Memory B cell (primary cell): ENCODE results near the gene RHBDF1.

ENCODE experiments used
- ATAC-seq: fragments of 150-1000 bp; cut with Tn5 transposase; 2 replicates; pipeline ENCODE4 v1.10.0; 2021; ENCODE audit warnings: low read depth, mild to moderate bottlenecking, moderate library complexity
- DNase-seq, 2 donors: peaks; one replicate each; pipeline ENCODE4 v3.0.0; 2022; ENCODE audit warnings: low spot score in 2 of 2
- H3K27ac Mint-ChIP-seq: one replicate; pipeline ENCODE4 v1.8.0; 2022; ENCODE audit warnings: mild to moderate bottlenecking, moderate library complexity, mixed read lengths
- H3K27me3 Mint-ChIP-seq: one replicate; pipeline ENCODE4 v1.8.0; 2022; ENCODE audit warnings: mixed read lengths
- H3K36me3 Mint-ChIP-seq: one replicate; pipeline ENCODE4 v1.8.0; 2022; ENCODE audit warnings: mild to moderate bottlenecking, mixed read lengths
- H3K4me1 Mint-ChIP-seq: one replicate; pipeline ENCODE4 v1.8.0; 2022; ENCODE audit warnings: mixed read lengths
- H3K4me3 Mint-ChIP-seq: one replicate; pipeline ENCODE4 v1.8.0; 2022; ENCODE audit warnings: mild to moderate bottlenecking, moderate library complexity, mixed read lengths
- H3K9me3 Mint-ChIP-seq: one replicate; pipeline ENCODE4 v1.8.0; 2022; ENCODE audit warnings: mixed read lengths

The RHBDF1 gene

GRCh38 chr16:104928-105327 lies 32.5 kb upstream of the RHBDF1 start:
- peaks cover 4% of the 10 kb centered on the region for H3K36me3 Mint-ChIP-seq
- H3K9me3 Mint-ChIP-seq = no peaks in the 10 kb centered on the region
- peaks cover 5% of the 10 kb centered on the region for H3K4me1 Mint-ChIP-seq
- no peak overlapping the region for H3K27ac Mint-ChIP-seq
- ATAC-seq (no peak), DNase-seq (no peak)
- no peak overlapping the region for H3K4me3 Mint-ChIP-seq
- H3K27me3 Mint-ChIP-seq = no peaks in the 10 kb centered on the region

- Mint-ChIP-seq H3K4me3 (no peak overlapping the region), H3K4me1 (peaks cover 5% of the 10 kb centered on the region), H3K9me3 (no peaks in the 10 kb centered on the region), H3K27ac (no peak overlapping the region), H3K36me3 (peaks cover 4% of the 10 kb centered on the region), H3K27me3 (no peaks in the 10 kb centered on the region)
- ATAC-seq (no peak), DNase-seq (no peak)
Observed at GRCh38 chr16:104355-104754, 31.9 kb upstream of the RHBDF1 start.

GRCh38 chr16:102060-102855 lies 29.8 kb upstream of the RHBDF1 start:
- H3K9me3 Mint-ChIP-seq = no peaks in the 10 kb centered on the region
- H3K27ac Mint-ChIP-seq = no peak overlapping the region

GRCh38 chr16:101586-101985 lies 29.2 kb upstream of the RHBDF1 start:
- Mint-ChIP-seq H3K27ac (no peak overlapping the region), H3K9me3 (no peaks in the 10 kb centered on the region), H3K4me3 (no peak overlapping the region), H3K4me1 (peaks cover 6% of the 10 kb centered on the region), H3K27me3 (no peaks in the 10 kb centered on the region), H3K36me3 (peaks cover 4% of the 10 kb centered on the region)
- no peak for DNase-seq
- no peak for ATAC-seq

More at GRCh38 chr16:102060-102855, 29.8 kb upstream of the RHBDF1 start:
- no peak for ATAC-seq
- peaks cover 4% of the 10 kb centered on the region for H3K36me3 Mint-ChIP-seq
- H3K27me3 Mint-ChIP-seq = no peaks in the 10 kb centered on the region
- no peak for DNase-seq
- H3K4me1 Mint-ChIP-seq = peaks cover 7% of the 10 kb centered on the region
- H3K4me3 Mint-ChIP-seq = no peak overlapping the region

- peaks cover 3% of the 10 kb centered on the region for H3K36me3 Mint-ChIP-seq
- H3K9me3 Mint-ChIP-seq = no peaks in the 10 kb centered on the region
- H3K4me3 Mint-ChIP-seq = no peak overlapping the region
- no peaks in the 10 kb centered on the region for H3K27me3 Mint-ChIP-seq
- H3K4me1 Mint-ChIP-seq = peaks cover 6% of the 10 kb centered on the region
- no peak for DNase-seq
- ATAC-seq = no peak
- H3K27ac Mint-ChIP-seq = no peak overlapping the region
Observed at GRCh38 chr16:100989-101388, 28.6 kb upstream of the RHBDF1 start.

GRCh38 chr16:97822-98221 lies 25.4 kb upstream of the RHBDF1 start:
- DNase-seq = no peak
- Mint-ChIP-seq H3K4me3 (no peak overlapping the region), H3K27me3 (no peaks in the 10 kb centered on the region), H3K4me1 (peaks cover 6% of the 10 kb centered on the region), H3K9me3 (no peaks in the 10 kb centered on the region), H3K27ac (no peak overlapping the region), H3K36me3 (peaks cover 6% of the 10 kb centered on the region)
- ATAC-seq = no peak

- peaks cover 3% of the 10 kb centered on the region for H3K36me3 Mint-ChIP-seq
- DNase-seq (peak; percentile 93 to 95), ATAC-seq (peak; percentile 98)
- no peak overlapping the region for H3K4me3 Mint-ChIP-seq
- H3K27ac Mint-ChIP-seq = no peak overlapping the region
- no peaks in the 10 kb centered on the region for H3K9me3 Mint-ChIP-seq
- no peaks in the 10 kb centered on the region for H3K27me3 Mint-ChIP-seq
- H3K4me1 Mint-ChIP-seq = peaks cover 6% of the 10 kb centered on the region
Observed at GRCh38 chr16:96935-97381, 24.5 kb upstream of the RHBDF1 start.

- DNase-seq (no peak), ATAC-seq (no peak)
- Mint-ChIP-seq H3K9me3 (no peaks in the 10 kb centered on the region), H3K27ac (peak overlapping the region; percentile 55), H3K4me1 (peaks cover 6% of the 10 kb centered on the region), H3K27me3 (no peaks in the 10 kb centered on the region), H3K4me3 (no peak overlapping the region), H3K36me3 (peaks cover 3% of the 10 kb centered on the region)
Observed at GRCh38 chr16:94918-95265, 22.5 kb upstream of the RHBDF1 start.

GRCh38 chr16:92431-93339 lies 20.3 kb upstream of the RHBDF1 start:
- H3K36me3 Mint-ChIP-seq = peaks cover 3% of the 10 kb centered on the region

GRCh38 chr16:91484-91883 lies 19.1 kb upstream of the RHBDF1 start:
- no peak for DNase-seq
- no peak for ATAC-seq
- Mint-ChIP-seq H3K9me3 (no peaks in the 10 kb centered on the region), H3K36me3 (peaks cover 3% of the 10 kb centered on the region), H3K4me3 (no peak overlapping the region), H3K27me3 (no peaks in the 10 kb centered on the region), H3K27ac (no peak overlapping the region), H3K4me1 (no peaks in the 10 kb centered on the region)

More at GRCh38 chr16:92431-93339, 20.3 kb upstream of the RHBDF1 start:
- Mint-ChIP-seq H3K4me3 (no peak overlapping the region), H3K4me1 (peaks cover 6% of the 10 kb centered on the region), H3K27ac (no peak overlapping the region), H3K27me3 (no peaks in the 10 kb centered on the region), H3K9me3 (no peaks in the 10 kb centered on the region)
- DNase-seq (no peak), ATAC-seq (no peak)

GRCh38 chr16:89391-90302 lies 17.2 kb upstream of the RHBDF1 start:
- H3K27ac Mint-ChIP-seq = no peak overlapping the region
- DNase-seq = no peak

GRCh38 chr16:88613-89012 lies 16.2 kb upstream of the RHBDF1 start:
- Mint-ChIP-seq H3K36me3 (peaks cover 9% of the 10 kb centered on the region), H3K4me3 (no peak overlapping the region), H3K4me1 (peaks cover 12% of the 10 kb centered on the region), H3K27me3 (no peaks in the 10 kb centered on the region), H3K9me3 (no peaks in the 10 kb centered on the region), H3K27ac (no peak overlapping the region)
- ATAC-seq (no peak), DNase-seq (no peak)

More at GRCh38 chr16:89391-90302, 17.2 kb upstream of the RHBDF1 start:
- Mint-ChIP-seq H3K4me1 (peaks cover 5% of the 10 kb centered on the region), H3K36me3 (peaks cover 7% of the 10 kb centered on the region), H3K9me3 (no peaks in the 10 kb centered on the region), H3K4me3 (no peak overlapping the region), H3K27me3 (no peaks in the 10 kb centered on the region)
- no peak for ATAC-seq

GRCh38 chr16:86483-86952 lies 14.1 kb upstream of the RHBDF1 start:
- Mint-ChIP-seq H3K36me3 (peaks cover 15% of the 10 kb centered on the region), H3K4me1 (peaks cover 13% of the 10 kb centered on the region), H3K9me3 (no peaks in the 10 kb centered on the region), H3K27ac (peak overlapping the region; percentile 77), H3K4me3 (no peak overlapping the region), H3K27me3 (no peaks in the 10 kb centered on the region)
- no peak for ATAC-seq
- DNase-seq = no peak
